Thyroid gland (tissue), 4 donors: ENCODE measurements around the gene TSPAN32.

Source experiments
- POLR2A ChIP-seq, 2 donors: fragments of 450-650 bp; IDR thresholded peaks; one replicate each; pipeline ENCODE4 v1.6.1; 2017; ENCODE audit warnings: antibody characterized with exemption in 2 of 2, mild to moderate bottlenecking in 2 of 2, moderate library complexity in 1 of 2
- TF ChIP-seq, protein P1 (sequence below), 6 experiments: fragments of 200-600 bp in 3 of 6; fragments of 450-650 bp in 3 of 6; sonication (generic) in 3 of 6; IDR thresholded peaks; one replicate each; pipeline ENCODE4 v1.5.1; 2016 to 2019; ENCODE audit warnings: antibody characterized with exemption in 6 of 6, mild to moderate bottlenecking in 2 of 6, inconsistent platforms in 1 of 6, moderate library complexity in 1 of 6

DNA sequence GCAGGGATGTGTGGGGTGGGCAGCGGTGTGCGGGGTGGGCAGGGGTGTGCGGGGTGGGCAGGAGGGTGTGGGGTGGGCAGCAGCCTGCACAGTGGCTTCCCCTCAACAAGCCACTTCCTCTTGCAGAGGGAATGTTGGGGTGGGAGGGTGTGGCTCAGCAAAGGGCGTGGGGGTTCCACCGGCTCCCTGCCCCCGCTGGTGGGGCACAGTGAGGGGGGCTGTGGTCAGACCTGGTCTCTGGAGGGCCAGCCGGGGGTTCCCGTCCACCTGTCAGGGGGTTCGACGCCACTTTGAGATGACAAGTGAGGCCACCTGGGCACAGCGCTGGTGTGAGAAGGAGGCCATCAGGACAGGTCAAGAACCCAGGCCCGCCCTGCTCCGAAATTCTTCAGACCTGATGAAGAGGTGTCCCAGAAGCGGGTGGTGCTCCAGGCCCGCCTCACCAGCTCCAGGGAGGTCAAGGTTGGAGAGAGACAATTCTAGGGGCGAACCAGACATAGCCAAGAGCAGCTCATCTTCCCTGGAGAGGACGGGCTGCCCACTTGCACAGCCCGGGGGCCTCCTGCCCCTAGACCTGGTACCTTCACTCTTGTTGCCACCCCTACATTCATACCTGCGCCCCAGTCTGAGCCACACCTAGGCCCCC lies 1.4 kb upstream of the TSPAN32 start:
- TF ChIP-seq, protein P1, sequence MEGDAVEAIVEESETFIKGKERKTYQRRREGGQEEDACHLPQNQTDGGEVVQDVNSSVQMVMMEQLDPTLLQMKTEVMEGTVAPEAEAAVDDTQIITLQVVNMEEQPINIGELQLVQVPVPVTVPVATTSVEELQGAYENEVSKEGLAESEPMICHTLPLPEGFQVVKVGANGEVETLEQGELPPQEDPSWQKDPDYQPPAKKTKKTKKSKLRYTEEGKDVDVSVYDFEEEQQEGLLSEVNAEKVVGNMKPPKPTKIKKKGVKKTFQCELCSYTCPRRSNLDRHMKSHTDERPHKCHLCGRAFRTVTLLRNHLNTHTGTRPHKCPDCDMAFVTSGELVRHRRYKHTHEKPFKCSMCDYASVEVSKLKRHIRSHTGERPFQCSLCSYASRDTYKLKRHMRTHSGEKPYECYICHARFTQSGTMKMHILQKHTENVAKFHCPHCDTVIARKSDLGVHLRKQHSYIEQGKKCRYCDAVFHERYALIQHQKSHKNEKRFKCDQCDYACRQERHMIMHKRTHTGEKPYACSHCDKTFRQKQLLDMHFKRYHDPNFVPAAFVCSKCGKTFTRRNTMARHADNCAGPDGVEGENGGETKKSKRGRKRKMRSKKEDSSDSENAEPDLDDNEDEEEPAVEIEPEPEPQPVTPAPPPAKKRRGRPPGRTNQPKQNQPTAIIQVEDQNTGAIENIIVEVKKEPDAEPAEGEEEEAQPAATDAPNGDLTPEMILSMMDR (IDR thresholded peaks at IDR 0.05) = no peak
- no peak for TF ChIP-seq POLR2A (IDR thresholded peaks at IDR 0.05)
